NCI-H1436 (cell line): ENCODE data around the gene RAB43.
A peak's percentile ranks its signal among the peaks of the same experiment; 100 is the strongest.

ENCODE experiments used
- DNase-seq: peaks from one replicate; lab custom pipeline; 2025; lab: John Stamatoyannopoulos, UW

The RAB43 gene

GRCh38 chr3:129060276-129061022 lies 61.2 kb downstream of the RAB43 start, which contains the start of gene GP9:
TSS of gene GP9 (plus strand) at chr3:129060779. CDS start at chr3:129061740, 961 bp downstream.
- no peak for DNase-seq

DNA sequence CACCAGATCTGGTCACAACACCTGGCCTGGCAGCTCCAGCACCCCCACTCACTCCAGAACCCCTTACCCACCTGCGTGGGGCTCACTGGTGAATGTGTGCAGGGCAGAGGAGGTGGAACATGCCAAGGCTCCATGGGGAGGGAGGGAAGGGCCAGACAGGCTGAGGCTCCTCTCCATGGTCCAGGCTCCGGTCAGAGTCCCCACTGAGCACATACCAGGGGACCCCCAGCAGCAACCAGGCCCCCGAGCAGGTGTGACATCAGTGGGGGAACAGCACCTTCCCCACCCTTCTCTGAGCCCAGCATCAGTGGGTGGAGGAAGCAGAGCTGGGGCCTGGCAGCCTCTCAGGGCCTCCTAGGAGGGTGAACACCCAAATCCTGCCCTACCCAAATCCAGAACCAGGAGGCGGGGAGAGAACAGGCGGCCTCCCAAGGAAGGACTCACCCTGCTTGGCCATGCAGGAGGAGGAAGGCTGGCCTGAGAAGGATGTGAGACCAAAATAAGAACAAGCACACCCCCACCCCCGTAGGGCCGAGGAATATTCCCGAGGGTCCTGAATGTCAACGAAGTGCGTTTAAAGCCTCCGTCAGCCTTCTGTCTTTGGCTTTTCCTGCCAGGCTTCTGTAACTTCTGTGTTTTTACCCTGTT lies 62.2 kb downstream of the RAB43 start:
- DNase-seq: no peak

DNA sequence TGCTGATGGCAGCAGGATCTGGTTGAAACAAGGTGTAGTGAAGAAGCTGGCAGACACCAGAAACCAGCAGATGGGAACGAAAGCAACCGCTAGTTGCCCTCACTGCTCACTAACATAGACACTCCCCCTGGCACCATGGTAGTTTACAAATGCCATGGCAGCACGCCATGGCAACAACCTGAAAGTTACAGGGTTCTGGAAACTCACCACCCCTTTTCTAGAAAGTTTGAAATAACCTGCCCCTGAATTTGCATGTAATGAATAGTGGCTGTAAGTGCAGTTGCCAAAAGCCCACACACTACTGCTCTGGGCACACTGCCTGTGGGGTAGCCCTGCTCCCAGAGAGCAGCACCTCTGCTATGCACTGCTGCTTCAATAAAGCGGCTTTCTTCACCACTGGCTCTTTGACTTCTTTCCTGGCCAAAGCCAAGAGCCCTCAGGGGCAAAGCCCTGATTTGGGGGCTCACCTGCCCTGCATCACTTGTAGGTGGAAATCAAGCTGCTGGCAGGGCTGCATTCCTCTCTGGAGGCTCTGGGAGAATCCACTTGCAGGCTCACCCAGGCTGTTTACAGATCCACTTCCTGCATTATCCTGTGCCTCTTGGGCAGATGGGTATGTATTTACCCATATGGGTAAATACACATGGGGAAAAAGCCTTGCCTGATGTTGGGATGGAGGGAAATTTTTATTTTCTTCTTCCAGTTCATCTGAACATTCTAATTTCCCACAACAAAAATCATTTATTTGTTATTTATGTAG lies 63.0 kb downstream of the RAB43 start:
- DNase-seq: peak; percentile 10

DNA sequence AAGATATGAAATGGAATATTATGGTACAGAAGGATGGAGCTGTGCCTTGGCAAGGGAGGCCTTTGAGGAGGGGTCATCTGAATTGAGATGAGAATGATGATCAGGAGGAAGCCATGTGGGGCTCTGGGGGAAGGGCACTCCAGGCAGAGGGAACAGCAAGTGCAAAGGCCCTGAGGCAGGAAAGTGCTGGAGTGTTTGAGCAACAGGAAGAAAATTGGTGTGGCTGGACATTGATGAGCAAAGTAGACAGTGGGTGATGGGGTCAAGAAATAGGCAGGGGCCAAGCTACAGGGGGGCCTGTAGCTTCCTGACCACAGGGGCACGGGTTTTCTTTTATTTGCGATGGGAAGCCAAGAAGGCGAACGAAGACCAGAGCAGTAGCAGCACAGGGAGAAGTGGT lies 64.4 kb downstream of the RAB43 start:
- no peak for DNase-seq

- DNase-seq: no peak
These were observed 65.0 kb downstream of the RAB43 start for GRCh38 chr3:129056451-129057173.

DNA sequence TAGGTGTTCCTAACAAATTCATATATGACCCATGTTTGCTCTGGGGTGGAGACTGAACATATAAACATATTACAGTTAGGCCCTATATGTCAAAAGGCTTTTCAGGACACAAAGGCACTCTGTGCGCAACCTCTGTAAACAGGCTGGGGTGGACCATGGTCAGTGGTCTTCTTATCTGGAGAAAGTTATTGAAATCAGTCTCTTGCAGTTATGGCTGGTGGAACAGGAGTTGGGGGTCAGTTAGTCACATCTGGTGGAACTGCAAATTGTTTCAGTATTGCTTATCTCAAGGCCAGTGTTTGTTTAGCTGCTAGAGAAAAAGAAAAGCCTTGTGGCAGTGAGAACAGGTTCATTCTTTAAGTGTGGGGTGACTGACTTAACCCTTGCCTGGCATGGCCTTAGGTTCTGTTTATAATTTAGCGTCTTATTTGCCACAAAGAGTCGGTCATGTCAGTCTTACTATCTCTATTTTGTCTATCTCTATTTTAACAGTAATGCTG lies 66.9 kb downstream of the RAB43 start:
- no peak for DNase-seq

- DNase-seq: no peak
These were observed 68.9 kb downstream of the RAB43 start for GRCh38 chr3:129052675-129053074.

GRCh38 chr3:129051871-129052340 lies 69.7 kb downstream of the RAB43 start:
- DNase-seq: no peak

- no peak for DNase-seq
These were observed 70.9 kb downstream of the RAB43 start for GRCh38 chr3:129050556-129051295.

DNA sequence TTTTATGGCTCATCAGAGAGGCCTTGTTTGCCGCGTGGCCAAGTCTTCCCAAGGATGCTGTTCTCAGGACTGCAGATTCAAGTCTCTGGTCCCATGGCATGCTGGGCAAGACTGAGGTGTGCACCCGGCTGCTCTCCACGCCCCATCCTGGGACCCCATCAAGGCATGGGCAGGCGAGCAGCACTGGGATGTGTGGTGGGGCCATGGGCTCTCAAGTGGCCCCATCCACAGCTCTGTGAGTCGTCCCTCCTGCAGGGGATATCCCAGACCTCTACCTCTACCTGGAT lies 74.1 kb downstream of the RAB43 start:
- DNase-seq: no peak

- DNase-seq: no peak
These were observed 74.7 kb downstream of the RAB43 start for GRCh38 chr3:129046732-129047552.

- DNase-seq: no peak
These were observed 75.4 kb downstream of the RAB43 start for GRCh38 chr3:129046037-129046731.

DNA sequence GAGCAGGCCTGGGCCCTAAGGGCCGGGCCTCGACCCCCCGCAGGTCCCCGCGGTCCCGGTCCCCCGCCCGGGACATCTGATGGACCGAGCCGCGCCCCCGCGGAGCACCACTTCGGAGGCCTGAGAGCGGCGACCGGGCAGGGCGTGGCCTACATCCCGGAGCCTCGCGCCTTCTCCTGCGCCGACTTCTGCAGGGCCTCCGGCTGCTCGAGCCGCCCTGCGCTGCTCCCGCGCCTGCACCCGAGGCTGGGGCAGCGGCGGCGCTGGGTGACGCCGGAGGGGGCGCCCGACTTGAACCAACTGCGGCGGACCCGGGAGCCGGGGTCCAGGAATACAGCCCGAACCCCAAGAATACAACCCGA lies 75.9 kb downstream of the RAB43 start:
- no peak for DNase-seq

DNA sequence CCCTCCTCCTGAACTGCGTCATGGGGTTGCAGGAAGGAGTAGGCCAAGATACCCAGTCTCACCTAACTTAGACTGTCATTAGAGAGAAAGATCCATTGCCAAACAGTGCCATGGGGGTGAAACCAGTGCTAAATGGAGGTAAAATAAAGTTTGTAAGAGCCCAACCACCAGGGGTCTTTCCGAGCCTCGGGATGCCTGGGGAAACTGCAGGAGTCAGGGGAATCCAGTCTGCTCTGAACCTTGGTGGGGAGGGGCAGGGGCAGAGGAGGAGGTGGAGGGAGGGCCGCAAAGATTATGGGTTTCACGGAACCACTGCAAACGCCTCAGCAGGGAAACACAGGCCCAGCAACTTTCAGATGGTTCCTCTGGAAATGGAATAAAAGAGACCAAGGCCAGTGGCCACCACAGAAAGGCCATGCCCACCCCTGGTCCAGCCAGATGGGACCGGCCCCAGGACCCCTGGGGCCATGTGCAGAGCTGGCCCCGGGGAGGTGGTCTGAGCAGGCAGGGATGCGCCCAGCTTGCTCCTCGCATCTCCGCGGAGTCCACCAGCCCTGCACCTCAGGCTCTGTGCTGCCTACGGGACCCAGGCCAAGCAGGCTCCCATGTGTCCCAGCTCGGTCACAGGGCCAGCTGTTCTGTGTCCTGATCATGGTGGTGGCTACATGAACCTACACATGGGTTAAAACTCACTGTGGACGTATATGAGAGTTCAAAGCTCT lies 80.9 kb downstream of the RAB43 start:
- DNase-seq: no peak

DNA sequence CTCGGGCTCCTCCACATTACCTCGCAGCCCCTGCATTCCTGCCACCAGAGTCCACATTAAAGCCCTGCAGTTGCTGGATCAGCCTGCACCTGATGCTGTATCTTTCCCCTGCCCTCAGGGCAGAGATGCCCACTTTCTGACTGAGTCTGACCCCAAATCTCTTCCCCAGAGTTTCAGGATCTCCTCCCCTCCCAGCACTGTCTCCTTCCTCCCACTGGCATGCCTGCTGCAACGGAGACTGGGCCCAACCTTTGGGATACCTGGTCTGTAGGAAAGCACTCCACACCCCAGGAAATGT lies 81.6 kb downstream of the RAB43 start:
- no peak for DNase-seq

DNA sequence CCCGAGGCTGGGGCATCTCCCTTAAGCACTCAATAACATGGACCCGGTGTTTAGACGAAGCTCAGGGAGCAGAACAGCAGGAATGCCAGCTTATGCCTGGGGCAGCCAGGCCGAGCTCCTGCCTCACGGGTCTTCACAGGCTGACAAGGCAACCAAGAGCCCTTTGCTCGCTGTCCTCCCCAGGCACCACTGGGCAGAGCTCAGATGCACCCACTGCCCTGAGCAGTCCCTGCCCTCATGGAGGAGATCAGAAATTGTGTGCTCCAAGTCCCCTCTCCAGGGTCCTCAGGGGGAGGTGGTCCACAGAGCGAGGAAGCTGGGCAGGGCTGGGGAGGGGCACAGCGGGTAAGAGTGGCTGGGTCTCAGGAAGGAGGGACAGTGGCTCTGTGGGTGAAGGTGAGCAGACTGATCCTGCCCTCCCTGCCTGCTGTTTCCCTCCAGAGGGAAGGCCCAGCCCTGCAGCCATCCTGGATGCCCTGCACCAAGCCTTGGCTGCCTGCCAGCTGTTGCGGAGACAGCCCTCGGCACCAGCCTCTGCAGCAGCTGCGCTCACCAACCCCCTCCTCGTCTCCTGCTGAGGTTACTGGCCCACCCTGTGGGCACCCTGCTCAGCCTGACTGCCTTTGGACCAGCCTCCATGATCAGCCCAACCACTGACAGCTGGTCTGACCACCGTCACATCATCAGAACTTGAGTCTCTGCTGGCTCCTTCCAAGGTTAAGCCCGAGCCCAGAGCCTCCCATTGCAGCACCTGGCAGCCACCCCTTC lies 82.1 kb downstream of the RAB43 start:
- DNase-seq: peak; percentile 79

DNA sequence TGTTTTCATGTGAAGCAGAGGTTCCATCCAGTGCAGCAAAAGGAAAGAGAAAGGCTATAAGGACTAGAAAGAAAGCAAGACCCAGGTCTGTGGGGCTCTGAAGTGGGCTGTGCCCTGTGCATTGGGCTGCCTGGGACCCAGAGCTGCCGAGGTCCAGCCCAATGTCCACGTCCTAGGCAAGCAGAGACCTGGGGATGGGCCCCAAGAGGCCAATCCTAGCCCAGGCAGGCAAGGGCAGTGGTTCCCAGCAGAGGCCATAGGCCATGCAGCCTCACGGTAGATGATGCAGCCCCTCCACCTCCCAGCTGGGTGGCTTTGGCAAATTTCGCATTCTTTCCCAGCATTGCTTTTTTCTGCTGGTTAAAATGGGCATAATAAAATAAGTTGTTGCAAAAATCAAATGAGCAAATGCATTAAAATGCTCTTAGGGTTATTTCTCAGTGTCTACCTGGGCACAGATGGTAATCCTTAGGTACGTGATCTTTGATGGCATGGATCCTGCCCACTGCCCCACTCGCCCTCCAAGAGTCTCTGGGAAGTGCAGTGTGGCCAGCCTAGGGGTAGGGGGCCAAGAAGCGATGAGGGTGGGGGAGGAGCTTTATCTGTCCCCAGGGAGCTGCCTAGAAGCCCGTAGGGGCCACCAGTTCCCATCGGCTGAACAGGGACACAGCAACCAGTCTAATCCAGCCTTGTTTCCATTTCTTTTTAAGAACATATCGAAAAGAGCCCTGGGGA lies 83.3 kb downstream of the RAB43 start:
- no peak for DNase-seq
